OCI-LY3 (cell line): ENCODE data around the gene PACC1.

Experiments used
- H2AFZ ChIP-seq: fragments of 200-600, 300-600 bp; shearing (Covaris generic); 2 replicates; pipeline ENCODE4 v1.6.0; 2014; ENCODE audit warnings: antibody characterized with exemption, low read depth, low read length
- H3K27ac ChIP-seq: fragments of 200-600, 300-600 bp; sonication (generic); 2 replicates; pipeline ENCODE4 v1.5.1; 2014; ENCODE audit warnings: mild to moderate bottlenecking, low read length, moderate library complexity, mixed read lengths
- H3K27me3 ChIP-seq: fragments of 200-600, 300-600 bp; sonication (generic); 2 replicates; pipeline ENCODE4 v1.6.1; 2014; ENCODE audit warnings: low read depth, low read length, mixed read lengths
- H3K36me3 ChIP-seq: fragments of 200-600, 300-600 bp; sonication (generic); replicated peaks from 2 replicates; pipeline ENCODE3; 2014; ENCODE audit warnings: low read depth, low read length, mixed read lengths
- H3K4me1 ChIP-seq: fragments of 300-600, 200-600 bp; sonication (generic); 2 replicates; pipeline ENCODE4 v1.6.1; 2014; ENCODE audit warnings: low read length, mixed read lengths
- H3K4me2 ChIP-seq: fragments of 200-600, 300-600 bp; sonication (generic); 2 replicates; pipeline ENCODE4 v1.6.1; 2014; ENCODE audit warnings: low read length, mixed read lengths
- H3K4me3 ChIP-seq: fragments of 300-600, 200-600 bp; sonication (generic); 2 replicates; pipeline ENCODE4 v1.5.1; 2014; ENCODE audit warnings: antibody characterized with exemption, mild to moderate bottlenecking, low read length, moderate library complexity
- H3K79me2 ChIP-seq: fragments of 300-600, 200-600 bp; shearing (Covaris generic); 2 replicates; pipeline ENCODE4 v1.6.1; 2014; ENCODE audit warnings: mild to moderate bottlenecking, low read length, mixed read lengths
- H3K9ac ChIP-seq: fragments of 300-600, 200-600 bp; shearing (Covaris generic); 2 replicates; pipeline ENCODE4 v1.6.0; 2014; ENCODE audit warnings: mild to moderate bottlenecking, low read length, moderate library complexity
- H3K9me3 ChIP-seq: fragments of 200-600, 300-600 bp; shearing (Covaris generic); 2 replicates; pipeline ENCODE4 v1.6.1; 2014; ENCODE audit warnings: low read length, mixed read lengths; ENCODE audit not compliant: insufficient read depth
- H4K20me1 ChIP-seq: fragments of 200-600, 300-600 bp; sonication (generic); 2 replicates; pipeline ENCODE4 v1.6.1; 2016; ENCODE audit warnings: low read length, mixed read lengths; ENCODE audit not compliant: insufficient read depth
- EZH2phosphoT487 ChIP-seq: fragments of 200-600 bp; shearing (Covaris generic); IDR thresholded peaks from 2 replicates; pipeline ENCODE4 v1.6.1; 2018; ENCODE audit warnings: antibody characterized with exemption, mixed run types, low read depth
- TF ChIP-seq, protein P1 (sequence below): fragments of 200-600, 300-600 bp; sonication (generic); IDR thresholded peaks from 2 replicates; pipeline ENCODE4 v1.5.1; 2014; ENCODE audit warnings: antibody characterized with exemption, low read length, low read depth

The PACC1 gene

DNA sequence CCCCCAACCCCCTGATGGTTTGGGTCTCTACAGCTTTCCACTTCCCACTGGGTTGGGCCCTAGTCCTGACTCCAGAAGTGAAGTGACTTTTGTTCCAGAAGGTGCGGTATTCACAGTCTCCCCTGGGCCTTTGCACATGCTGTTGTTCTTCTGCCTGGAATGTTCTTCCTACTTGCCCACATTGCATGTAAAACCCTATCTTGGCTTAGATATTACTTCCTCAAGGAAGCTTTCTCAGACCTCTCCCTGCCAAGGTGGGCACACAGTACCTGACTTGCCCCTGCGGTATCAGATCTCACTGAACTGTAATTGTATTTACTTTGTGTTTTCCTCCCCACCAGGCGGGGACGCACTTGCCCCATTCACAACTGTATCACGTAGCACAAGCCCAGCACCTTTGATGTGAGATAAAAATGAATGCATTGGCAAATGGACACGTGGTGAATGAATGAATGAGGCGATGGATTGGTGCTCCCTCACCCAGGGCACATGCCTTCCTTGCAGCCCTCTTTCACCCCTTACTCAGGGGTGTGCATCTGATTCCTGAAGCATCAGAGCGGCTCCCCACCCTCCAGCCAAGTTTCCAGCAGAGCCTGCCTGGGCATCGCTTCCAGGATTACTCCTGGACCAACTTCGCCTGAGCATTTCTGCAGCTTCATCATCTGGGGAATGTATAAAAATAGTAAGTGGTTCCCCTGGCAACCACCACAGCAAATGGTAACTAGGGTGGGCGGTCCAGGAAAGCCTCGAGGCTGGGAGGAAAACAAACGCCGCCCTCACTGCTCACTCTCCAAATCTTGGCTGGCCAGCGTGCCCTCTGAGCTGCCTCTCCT lies 37.9 kb upstream of the PACC1 start:
- Histone ChIP-seq H4K20me1 (no peaks in the 10 kb centered on the region), H3K79me2 (no peaks in the 10 kb centered on the region), H3K27me3 (no peaks in the 10 kb centered on the region), H3K4me3 (no peak overlapping the region), H3K4me2 (no peak overlapping the region), H3K9ac (no peak overlapping the region), H3K36me3 (no peaks in the 10 kb centered on the region), H2AFZ (no peak overlapping the region), H3K27ac (no peak overlapping the region), H3K9me3 (no peaks in the 10 kb centered on the region), H3K4me1 (peaks cover 3% of the 10 kb centered on the region; the same call in 1 of the 2 replicates)
- TF ChIP-seq, protein P1, sequence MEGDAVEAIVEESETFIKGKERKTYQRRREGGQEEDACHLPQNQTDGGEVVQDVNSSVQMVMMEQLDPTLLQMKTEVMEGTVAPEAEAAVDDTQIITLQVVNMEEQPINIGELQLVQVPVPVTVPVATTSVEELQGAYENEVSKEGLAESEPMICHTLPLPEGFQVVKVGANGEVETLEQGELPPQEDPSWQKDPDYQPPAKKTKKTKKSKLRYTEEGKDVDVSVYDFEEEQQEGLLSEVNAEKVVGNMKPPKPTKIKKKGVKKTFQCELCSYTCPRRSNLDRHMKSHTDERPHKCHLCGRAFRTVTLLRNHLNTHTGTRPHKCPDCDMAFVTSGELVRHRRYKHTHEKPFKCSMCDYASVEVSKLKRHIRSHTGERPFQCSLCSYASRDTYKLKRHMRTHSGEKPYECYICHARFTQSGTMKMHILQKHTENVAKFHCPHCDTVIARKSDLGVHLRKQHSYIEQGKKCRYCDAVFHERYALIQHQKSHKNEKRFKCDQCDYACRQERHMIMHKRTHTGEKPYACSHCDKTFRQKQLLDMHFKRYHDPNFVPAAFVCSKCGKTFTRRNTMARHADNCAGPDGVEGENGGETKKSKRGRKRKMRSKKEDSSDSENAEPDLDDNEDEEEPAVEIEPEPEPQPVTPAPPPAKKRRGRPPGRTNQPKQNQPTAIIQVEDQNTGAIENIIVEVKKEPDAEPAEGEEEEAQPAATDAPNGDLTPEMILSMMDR, result no peak
- TF ChIP-seq EZH2phosphoT487, result no peak

DNA sequence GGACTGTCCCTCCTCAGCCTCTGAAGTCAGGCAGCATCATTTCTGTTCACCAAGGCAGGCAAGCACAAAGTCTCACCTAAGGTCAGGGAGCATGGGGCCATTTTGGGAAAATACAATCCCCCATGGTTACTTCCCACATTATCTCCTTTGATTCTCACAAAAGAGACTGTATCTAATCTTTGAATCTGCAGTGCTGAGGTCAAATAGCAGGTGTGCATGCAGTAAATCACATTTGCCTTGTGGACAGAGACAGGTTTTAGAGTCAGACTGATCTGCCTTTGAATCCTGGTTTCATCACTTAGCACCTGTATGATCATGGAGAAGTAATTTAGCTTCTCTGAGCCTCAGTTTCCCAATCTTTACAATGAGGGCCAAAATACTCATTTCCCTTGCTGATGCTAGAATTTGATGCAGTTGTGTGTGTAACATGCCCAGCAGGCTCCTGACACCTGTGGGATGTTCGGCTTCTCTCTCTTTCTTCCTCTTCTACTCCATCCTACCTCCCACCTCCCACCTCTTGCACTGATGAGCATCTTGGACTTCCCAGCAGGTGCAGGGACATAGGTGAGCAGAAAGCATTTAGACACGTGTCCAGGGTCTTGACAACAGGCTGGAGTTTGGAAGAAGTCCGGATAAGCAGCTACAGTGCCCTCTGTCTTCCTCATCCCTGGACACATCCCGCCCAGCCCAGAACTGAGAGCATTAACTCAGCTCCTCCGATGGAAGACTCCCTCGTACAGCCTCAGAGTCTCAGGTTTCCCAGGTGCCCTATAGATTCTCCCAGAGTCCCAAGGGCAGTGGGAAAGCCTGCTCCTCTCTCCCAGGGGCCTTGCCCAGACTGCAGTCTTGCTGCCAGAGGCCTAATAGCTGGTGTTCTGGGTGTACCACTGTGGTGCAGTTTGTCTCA lies 37.0 kb upstream of the PACC1 start:
- no peak for TF ChIP-seq EZH2phosphoT487
- TF ChIP-seq, protein P1, result no peak
- no peaks in the 10 kb centered on the region for H3K79me2 ChIP-seq
- no peaks in the 10 kb centered on the region for H3K9me3 ChIP-seq
- no peak overlapping the region for H3K4me2 ChIP-seq
- peaks cover 3% of the 10 kb centered on the region; the same call in 1 of the 2 replicates for H3K4me1 ChIP-seq
- H3K27me3 ChIP-seq, result no peaks in the 10 kb centered on the region
- H2AFZ ChIP-seq, result no peak overlapping the region
- H3K9ac ChIP-seq, result no peak overlapping the region
- no peaks in the 10 kb centered on the region for H3K36me3 ChIP-seq
- H3K27ac ChIP-seq, result no peak overlapping the region
- H3K4me3 ChIP-seq, result no peak overlapping the region
- H4K20me1 ChIP-seq, result no peaks in the 10 kb centered on the region

DNA sequence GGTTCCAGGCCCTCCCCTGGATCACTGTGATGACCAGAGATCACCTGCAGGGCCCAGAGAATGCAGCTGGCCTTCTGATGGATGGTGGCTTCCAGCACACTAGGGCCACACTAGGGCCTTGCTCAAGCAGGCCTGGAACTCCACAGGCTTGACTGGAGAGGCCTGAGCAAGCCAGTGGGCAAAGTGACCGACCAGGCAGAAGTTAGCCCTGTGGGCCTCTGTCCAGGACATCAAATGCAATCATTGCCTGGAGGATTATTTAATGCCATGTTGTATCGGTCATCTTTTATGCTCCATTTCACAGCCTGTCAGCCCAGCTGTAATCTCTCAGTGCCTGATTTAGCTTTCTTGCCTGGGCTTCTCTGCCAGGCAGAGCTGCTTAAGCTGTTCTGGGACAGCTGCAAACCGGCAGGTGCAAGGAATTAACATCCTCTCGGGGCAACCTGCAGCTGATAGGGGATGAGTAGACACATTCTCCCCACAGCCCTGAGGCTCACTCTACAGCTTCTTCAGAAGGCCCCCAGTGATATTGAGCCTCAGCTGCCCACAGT lies 35.7 kb upstream of the PACC1 start:
- TF ChIP-seq, protein P1, result no peak
- no peak for TF ChIP-seq EZH2phosphoT487
- H3K27me3 ChIP-seq, result no peaks in the 10 kb centered on the region
- no peak overlapping the region for H3K27ac ChIP-seq
- H3K9me3 ChIP-seq, result no peaks in the 10 kb centered on the region
- H3K4me2 ChIP-seq, result no peak overlapping the region
- no peak overlapping the region for H3K9ac ChIP-seq
- no peak overlapping the region for H2AFZ ChIP-seq
- H3K79me2 ChIP-seq, result no peaks in the 10 kb centered on the region
- no peaks in the 10 kb centered on the region for H3K4me1 ChIP-seq
- peaks cover 9% of the 10 kb centered on the region for H3K36me3 ChIP-seq
- no peaks in the 10 kb centered on the region for H4K20me1 ChIP-seq
- no peak overlapping the region for H3K4me3 ChIP-seq

DNA sequence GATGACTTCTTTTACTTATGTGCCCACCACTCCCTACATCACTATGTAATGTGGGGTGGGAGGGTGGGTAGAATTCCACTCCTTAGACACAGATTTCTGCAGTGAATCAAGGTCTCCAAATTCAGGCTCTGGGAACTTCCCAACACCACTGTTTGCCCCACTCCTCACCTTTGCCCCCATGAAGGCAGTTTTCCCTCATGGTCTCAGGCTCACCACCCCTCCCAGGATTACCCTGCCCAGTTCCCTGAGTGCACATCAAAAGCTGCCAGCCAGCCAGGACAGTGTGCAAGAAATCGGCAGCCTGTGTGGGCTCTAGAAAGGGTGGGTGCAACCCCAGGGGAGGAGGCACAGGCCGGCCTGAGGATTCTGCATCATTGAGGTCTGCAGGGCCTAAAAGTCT lies 32.8 kb upstream of the PACC1 start:
- Histone ChIP-seq H3K27me3 (no peaks in the 10 kb centered on the region), H3K79me2 (no peaks in the 10 kb centered on the region), H4K20me1 (no peaks in the 10 kb centered on the region), H3K4me3 (no peak overlapping the region), H3K4me2 (no peak overlapping the region), H3K9ac (no peak overlapping the region), H3K36me3 (peaks cover 9% of the 10 kb centered on the region), H3K4me1 (no peaks in the 10 kb centered on the region), H3K9me3 (no peaks in the 10 kb centered on the region), H3K27ac (no peak overlapping the region), H2AFZ (no peak overlapping the region)
- no peak for TF ChIP-seq EZH2phosphoT487
- TF ChIP-seq, protein P1, result no peak
